ENCODE measurements around the gene ICAM1. TPM values are rescaled to one million over a fixed set of nuclear protein-coding genes. Genes with fewer than 3 reads are reported as not detected.

ICAM1 gene
- total RNA-seq, 1 donor: 15.3 TPM

- no peak for DNase-seq (ENCODE audit: low read depth in 2 of 3, low spot score in 2 of 3)
Measured at GRCh38 chr19:10318807-10319682, 48.1 kb downstream of the ICAM1 start.

- DNase-seq (ENCODE audit: low read depth in 2 of 3, low spot score in 2 of 3): no peak
Measured at GRCh38 chr19:10320602-10321416, 49.9 kb downstream of the ICAM1 start.

DNA sequence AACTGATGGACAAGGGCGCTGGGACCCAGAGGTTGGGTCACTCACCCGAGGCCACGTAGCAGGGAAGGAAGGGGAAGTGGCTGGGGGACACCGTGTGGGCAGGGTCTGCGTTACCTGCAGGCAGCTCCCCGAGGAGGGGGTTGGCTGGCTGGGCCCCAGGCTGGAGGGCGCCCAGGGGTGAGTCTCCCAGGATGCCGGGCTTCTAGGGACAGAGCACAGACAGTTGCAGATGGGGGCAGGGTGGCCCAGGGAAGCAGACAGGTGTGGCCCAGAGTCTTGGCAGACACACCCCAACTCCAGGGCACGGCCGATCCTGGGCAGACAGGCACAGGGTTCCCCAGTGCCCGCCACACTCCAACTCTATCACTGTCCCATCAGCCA lies 50.5 kb downstream of the ICAM1 start:
- DNase-seq (ENCODE audit: low read depth in 2 of 3, low spot score in 2 of 3): no peak

DNA sequence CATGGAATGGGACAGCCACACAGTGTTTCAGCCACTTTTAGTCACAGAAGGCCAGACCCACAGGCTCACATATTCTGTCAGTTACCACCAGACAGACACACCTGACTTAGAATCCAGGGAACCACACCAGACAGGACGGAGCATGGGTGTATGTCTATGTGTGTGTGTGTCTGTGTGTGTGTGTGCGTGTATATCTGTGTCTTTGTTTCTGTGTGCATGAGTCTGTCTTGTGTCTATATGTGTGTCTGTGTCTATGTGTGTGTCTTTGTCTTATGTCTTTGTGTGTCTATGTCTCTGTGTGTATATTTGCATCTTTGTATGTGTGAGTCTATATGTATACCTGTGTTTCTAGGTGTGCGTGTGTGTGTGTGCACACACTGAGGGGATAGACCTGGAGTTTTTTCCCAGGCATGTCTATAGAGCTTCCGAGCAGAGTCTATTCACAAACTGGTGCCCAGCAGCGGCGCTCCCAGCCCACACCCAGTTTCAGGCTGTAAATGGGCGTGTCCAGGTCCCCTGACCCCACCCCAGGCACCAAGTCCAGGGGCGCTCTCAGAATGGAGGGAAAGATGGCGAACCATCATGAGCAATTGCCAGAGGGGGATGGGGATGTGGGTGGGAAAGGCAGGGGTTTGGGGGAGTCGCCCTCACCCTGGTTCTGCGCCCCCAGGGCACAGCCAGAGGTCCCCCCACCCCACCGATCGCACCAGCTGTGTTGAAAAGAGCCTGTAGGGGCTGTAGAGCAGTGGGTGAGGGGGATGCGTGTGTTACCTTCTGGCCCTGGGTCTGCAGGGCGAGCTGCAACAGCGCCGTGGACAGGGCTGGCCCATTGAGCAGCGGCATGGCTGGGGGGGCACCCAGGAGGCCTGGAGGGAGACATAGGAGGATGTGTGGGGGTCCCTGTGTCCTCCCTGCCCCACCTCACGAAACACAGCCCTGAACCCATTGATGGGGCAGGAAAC lies 51.2 kb downstream of the ICAM1 start:
- DNase-seq (ENCODE audit: low read depth in 2 of 3, low spot score in 2 of 3): no peak

DNA sequence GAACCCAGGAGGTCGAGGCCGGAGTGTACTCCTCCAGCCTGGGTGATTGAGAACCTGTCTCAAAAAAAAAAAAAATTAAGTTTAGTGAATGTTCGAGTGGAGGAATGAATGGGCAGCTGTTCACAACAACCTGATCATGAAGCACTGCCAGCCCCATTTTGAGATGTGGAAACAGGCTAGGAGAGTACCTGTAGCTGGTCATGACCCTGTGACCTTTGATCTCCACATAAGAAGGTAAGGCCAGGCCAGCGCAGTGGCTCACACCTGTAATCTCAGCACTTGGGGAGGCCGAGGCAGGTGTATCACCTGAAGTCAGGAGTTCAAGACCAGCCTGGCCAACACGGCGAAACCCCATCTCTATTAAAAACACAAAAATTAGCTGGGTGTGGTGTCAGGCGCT lies 54.8 kb downstream of the ICAM1 start:
- DNase-seq (ENCODE audit: low read depth in 2 of 3, low spot score in 2 of 3): no peak

- no peak for DNase-seq (ENCODE audit: low read depth in 2 of 3, low spot score in 2 of 3)
Measured at GRCh38 chr19:10327793-10328192, 56.9 kb downstream of the ICAM1 start.

- no peak for DNase-seq (ENCODE audit: low read depth in 2 of 3, low spot score in 2 of 3)
Measured at GRCh38 chr19:10328558-10329429, 57.9 kb downstream of the ICAM1 start.

GRCh38 chr19:10329555-10329954 lies 58.6 kb downstream of the ICAM1 start:
- DNase-seq (ENCODE audit: low read depth in 2 of 3, low spot score in 2 of 3): no peak

DNA sequence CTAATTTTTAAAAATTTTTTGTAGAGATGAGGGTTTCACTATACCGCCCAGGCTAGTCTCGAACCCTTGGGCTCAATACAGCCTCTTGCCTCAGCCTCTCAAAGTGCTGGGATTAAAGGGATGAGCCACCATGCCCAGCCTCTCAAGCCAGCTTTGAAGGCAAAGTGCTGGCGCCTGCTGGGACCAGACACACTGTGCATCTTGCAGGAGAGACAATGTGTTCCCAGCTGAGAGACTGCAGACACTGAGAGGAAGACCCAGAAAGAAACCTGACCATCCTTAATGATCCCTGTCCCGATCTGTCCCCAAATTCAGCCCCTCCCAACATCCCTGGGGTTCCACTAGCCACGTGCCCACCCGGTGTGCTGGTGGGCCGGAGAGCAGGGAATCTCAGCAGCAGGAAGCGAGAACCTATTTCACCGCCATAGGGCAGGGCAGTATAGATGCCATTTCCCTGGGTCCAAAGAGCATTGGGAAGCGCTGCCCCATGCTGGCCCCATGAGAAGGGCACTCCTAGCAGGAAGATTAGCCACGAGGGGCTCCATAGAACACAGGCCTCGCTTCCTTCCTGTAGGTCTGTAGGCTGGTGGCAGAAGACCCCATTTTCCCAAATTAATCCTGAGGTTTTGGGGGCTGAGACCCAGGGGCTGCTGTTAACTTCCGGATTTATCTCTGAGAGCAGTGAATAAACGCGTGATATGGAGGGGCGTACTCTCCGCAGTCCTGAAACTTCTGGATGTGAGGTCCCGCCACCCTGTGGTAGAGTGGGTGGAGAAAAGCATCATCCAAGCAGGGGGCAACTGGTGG lies 61.4 kb downstream of the ICAM1 start:
- DNase-seq (ENCODE audit: low read depth in 2 of 3, low spot score in 2 of 3): no peak

GRCh38 chr19:10332965-10333757 lies 62.2 kb downstream of the ICAM1 start, which contains the start of gene RAVER1:
TSS of gene RAVER1 (minus strand) at chr19:10333529. CDS start at chr19:10333507, 22 bp downstream.
- DNase-seq (ENCODE audit: low read depth in 2 of 3, low spot score in 2 of 3): peak; percentile 91 to 98 (median 98)

DNA sequence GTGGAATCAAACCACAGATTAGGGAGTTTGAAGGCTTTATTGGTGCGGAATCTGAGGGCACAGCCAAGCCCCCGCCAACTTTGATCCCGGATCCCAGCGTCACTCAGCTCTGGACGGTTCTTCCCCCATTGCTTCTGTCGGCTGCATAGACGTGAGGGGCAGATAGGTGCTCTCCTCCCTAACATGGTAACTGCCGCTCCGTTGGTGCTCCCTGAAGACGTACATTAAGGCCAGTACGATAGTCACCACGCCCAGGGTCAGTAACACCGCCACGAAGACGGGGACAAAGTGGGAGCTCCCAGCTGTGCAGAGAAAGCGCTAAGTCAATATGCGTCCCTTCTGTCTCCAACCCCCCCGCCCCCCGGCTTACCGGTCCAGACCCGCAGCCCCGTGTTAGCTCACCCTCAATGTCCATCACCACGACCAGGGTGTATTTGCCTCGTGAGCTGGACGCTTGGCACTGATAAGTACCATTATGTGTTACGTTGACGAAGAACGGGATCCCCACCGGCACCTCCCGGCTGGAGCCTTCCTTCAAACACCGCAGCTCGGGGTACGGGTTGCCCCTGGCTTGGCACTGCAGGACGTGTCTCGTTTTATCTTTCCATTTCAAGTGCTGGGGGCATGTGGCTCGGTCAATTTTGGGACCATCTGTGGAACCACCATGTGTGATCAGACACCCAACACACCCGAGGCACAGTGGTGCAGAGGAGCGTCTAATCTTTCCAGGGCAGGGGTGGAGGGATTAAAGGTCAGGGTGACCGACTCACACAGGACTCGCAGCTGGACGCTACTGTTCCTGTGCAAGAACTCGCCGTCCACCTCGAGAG lies 63.1 kb downstream of the ICAM1 start:
- no peak for DNase-seq (ENCODE audit: low read depth in 2 of 3, low spot score in 2 of 3)

GRCh38 chr19:10334588-10335351 lies 63.9 kb downstream of the ICAM1 start:
- peak in 2 of 3 donors; percentile 41 to 49 for DNase-seq (ENCODE audit: low read depth in 2 of 3, low spot score in 2 of 3)

DNA sequence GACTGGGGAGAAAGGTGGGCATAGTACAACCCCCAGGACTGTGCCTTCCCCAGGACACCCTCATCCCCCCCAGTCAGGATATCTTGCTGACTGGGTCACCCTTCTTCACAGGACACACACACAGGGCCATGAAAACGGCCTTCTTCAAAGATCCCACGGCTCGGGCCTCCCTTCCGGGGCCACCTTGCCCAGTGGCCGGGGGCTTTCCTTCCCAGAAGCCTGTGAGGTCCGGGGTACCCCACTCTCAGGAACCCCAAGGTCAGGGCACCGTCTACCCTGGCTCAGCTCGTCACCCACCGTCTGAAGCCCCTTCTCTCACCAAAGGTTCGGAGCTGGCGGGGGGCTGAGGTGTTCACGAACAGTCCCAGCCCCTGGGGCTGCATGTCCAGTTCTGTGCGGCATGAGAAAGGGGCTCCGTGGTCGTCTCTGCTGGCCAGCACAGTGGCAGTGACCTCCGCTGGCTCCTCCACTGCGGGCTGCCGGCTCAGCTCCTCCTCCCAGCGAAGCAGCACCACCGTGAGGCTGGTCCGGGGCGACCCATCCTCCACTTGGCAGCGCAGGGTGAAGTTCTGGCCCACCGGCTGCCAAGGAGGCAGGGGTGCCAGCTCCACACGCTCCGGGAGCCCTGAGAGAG lies 64.5 kb downstream of the ICAM1 start:
- DNase-seq (ENCODE audit: low read depth in 2 of 3, low spot score in 2 of 3): no peak

All from hematopoietic multipotent progenitor cell (in vitro differentiated cells).